GM21825 (cell line): ENCODE measurements around the gene OLFM1.
"Not testable (repeated sequence)": the region's sequence is repeated elsewhere in the genome, so short reads cannot be mapped to it uniquely, and the experiment has no call there.

ENCODE experiments used
- ATAC-seq: cut with Tn5 transposase; IDR thresholded peaks from one replicate; pipeline ENCODE4 v1.9.1; 2021; ENCODE audit warnings: mild to moderate bottlenecking, moderate library complexity; ENCODE audit not compliant: unreplicated experiment

OLFM1 gene

GRCh38 chr9:135056541-135056940, 30.9 kb upstream of the OLFM1 start:
- no peak for ATAC-seq

GRCh38 chr9:135060461-135061116, 26.9 kb upstream of the OLFM1 start:
- ATAC-seq = no peak

- ATAC-seq = no peak
These were observed 26.0 kb upstream of the OLFM1 start for GRCh38 chr9:135061441-135061840.

- ATAC-seq = no peak
These were observed 25.2 kb upstream of the OLFM1 start for GRCh38 chr9:135062254-135062653.

GRCh38 chr9:135063466-135063865, 24.0 kb upstream of the OLFM1 start:
- not testable (repeated sequence) for ATAC-seq

- ATAC-seq = not testable (repeated sequence)
These were observed 23.6 kb upstream of the OLFM1 start for GRCh38 chr9:135063888-135064287.

GRCh38 chr9:135065151-135065550, 22.3 kb upstream of the OLFM1 start:
- no peak for ATAC-seq

GRCh38 chr9:135065804-135066203, 21.7 kb upstream of the OLFM1 start:
- ATAC-seq = no peak

- ATAC-seq = no peak
These were observed 21.2 kb upstream of the OLFM1 start for GRCh38 chr9:135066291-135066690.

GRCh38 chr9:135067096-135067710, 20.3 kb upstream of the OLFM1 start:
- no peak for ATAC-seq

- no peak for ATAC-seq
These were observed 18.6 kb upstream of the OLFM1 start for GRCh38 chr9:135068776-135069415.

- no peak for ATAC-seq
These were observed 17.8 kb upstream of the OLFM1 start for GRCh38 chr9:135069558-135070197.

- ATAC-seq = no peak
These were observed 17.1 kb upstream of the OLFM1 start for GRCh38 chr9:135070198-135070951.

- ATAC-seq = no peak
These were observed 16.3 kb upstream of the OLFM1 start for GRCh38 chr9:135070964-135071735.

GRCh38 chr9:135073081-135073740, 14.3 kb upstream of the OLFM1 start:
- ATAC-seq = no peak

GRCh38 chr9:135073741-135074305, 13.6 kb upstream of the OLFM1 start:
- no peak for ATAC-seq

GRCh38 chr9:135074354-135075233, 12.9 kb upstream of the OLFM1 start:
- ATAC-seq = no peak
